Breast epithelium (tissue), 4 donors: Measurements from ENCODE around the gene ZP4. TPM values are rescaled to one million over a fixed set of nuclear protein-coding genes. Genes with fewer than 3 reads are reported as not detected.

Experiments
- DNase-seq, 2 donors: peaks; one replicate each; pipeline ENCODE4 v3.0.0-alpha.2; 2019; ENCODE audit warnings: low spot score in 2 of 2
- H3K27ac ChIP-seq, 2 donors: fragments of 200-600 bp; sonication (generic) in 1 of 2; one replicate each; pipeline ENCODE4 v1.5.1; 2016 to 2019; ENCODE audit warnings: mild to moderate bottlenecking in 1 of 2
- H3K27me3 ChIP-seq, 2 donors: fragments of 200-600 bp; sonication (generic) in 1 of 2; one replicate each; pipeline versions ENCODE4 v1.5.1 to v1.6.0; 2017 to 2019; ENCODE audit warnings: control low read depth in 1 of 2, mild to moderate bottlenecking in 1 of 2
- H3K36me3 ChIP-seq: fragments of 200-600 bp; one replicate; pipeline ENCODE4 v1.5.1; 2019
- H3K4me1 ChIP-seq, 2 donors: fragments of 200-600 bp; sonication (generic); one replicate each; pipeline ENCODE4 v1.5.1; 2016 to 2019; ENCODE audit warnings: control low read depth in 1 of 2
- H3K4me3 ChIP-seq, 3 donors: fragments of 200-600 bp; sonication (generic); 1 replicate in 2 of 3; 2 replicates in 1 of 3; pipeline ENCODE4 v1.5.1; 2016 to 2019; ENCODE audit warnings: mild to moderate bottlenecking in 3 of 3, moderate library complexity in 2 of 3
- H3K9me3 ChIP-seq, 2 donors: fragments of 200-600 bp; sonication (generic) in 1 of 2; one replicate each; pipeline ENCODE4 v1.5.1; 2016 to 2019; ENCODE audit warnings: control low read depth in 1 of 2
- POLR2A ChIP-seq: fragments of 450-650 bp; IDR thresholded peaks from one replicate; pipeline ENCODE4 v1.6.1; 2016; ENCODE audit warnings: antibody characterized with exemption, mild to moderate bottlenecking, moderate library complexity
- POLR2AphosphoS5 ChIP-seq, 3 donors: sonication (generic); formaldehyde crosslinking; IDR thresholded peaks; one replicate each; pipeline ENCODE4 v1.6.1; 2017; ENCODE audit warnings: antibody characterized with exemption in 3 of 3
- intact Hi-C: fragments of 100-400 bp; cut with DNase I; formaldehyde crosslinking; loops from one replicate; pipeline ENCODE4 v1.15.1; 2023; ENCODE audit warnings: low total_unique reads
- total RNA-seq, 3 donors: library from RNA; depleted of rRNA; stranded (reverse); fragments of >200 nt; gene quantifications; one replicate each; pipeline ENCODE4 v1.1.0, GENCODE V29; 2016
- TF ChIP-seq, protein P1 (sequence below), 3 donors: fragments of 450-650 bp; IDR thresholded peaks; one replicate each; pipeline ENCODE4 v1.5.1; 2016 to 2017; ENCODE audit warnings: antibody characterized with exemption in 3 of 3, mild to moderate bottlenecking in 3 of 3, moderate library complexity in 3 of 3

Gene ZP4
- total RNA-seq, 3 donors from 2014 or later = not detected

DNA sequence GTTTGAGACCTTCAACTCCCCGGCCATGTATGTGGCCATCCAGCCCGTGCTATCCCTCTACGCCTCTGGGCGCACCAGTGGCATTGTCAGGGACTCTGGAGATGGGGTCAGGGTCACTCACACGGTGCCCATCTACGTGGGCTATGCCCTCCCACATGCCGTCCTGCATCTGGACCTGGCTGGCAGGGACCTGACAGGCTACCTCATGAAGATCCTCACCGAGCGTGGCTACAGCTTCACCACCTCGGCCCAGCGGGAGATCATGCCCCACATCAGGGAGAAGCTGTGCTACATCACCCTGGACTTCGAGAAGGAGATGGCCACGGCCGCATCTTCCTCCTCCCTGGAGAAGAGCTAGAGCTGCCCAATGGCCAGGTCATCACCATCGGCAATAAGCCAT is 36.5 kb upstream of the ZP4 start:
- TF ChIP-seq POLR2A = no peak
- TF ChIP-seq, protein P1, sequence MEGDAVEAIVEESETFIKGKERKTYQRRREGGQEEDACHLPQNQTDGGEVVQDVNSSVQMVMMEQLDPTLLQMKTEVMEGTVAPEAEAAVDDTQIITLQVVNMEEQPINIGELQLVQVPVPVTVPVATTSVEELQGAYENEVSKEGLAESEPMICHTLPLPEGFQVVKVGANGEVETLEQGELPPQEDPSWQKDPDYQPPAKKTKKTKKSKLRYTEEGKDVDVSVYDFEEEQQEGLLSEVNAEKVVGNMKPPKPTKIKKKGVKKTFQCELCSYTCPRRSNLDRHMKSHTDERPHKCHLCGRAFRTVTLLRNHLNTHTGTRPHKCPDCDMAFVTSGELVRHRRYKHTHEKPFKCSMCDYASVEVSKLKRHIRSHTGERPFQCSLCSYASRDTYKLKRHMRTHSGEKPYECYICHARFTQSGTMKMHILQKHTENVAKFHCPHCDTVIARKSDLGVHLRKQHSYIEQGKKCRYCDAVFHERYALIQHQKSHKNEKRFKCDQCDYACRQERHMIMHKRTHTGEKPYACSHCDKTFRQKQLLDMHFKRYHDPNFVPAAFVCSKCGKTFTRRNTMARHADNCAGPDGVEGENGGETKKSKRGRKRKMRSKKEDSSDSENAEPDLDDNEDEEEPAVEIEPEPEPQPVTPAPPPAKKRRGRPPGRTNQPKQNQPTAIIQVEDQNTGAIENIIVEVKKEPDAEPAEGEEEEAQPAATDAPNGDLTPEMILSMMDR (IDR thresholded peaks at IDR 0.05) = no peak
- TF ChIP-seq POLR2AphosphoS5 (IDR thresholded peaks at IDR 0.05) = no peak
- intact Hi-C loops = no loop called here
- Histone ChIP-seq H3K4me1 (no peaks in the 10 kb centered on the region), H3K4me3 (no peak overlapping the region), H3K9me3 (no peaks in the 10 kb centered on the region), H3K36me3 (no peaks in the 10 kb centered on the region), H3K27me3 (no peaks in the 10 kb centered on the region), H3K27ac (no peak overlapping the region)
- no peak for DNase-seq

DNA sequence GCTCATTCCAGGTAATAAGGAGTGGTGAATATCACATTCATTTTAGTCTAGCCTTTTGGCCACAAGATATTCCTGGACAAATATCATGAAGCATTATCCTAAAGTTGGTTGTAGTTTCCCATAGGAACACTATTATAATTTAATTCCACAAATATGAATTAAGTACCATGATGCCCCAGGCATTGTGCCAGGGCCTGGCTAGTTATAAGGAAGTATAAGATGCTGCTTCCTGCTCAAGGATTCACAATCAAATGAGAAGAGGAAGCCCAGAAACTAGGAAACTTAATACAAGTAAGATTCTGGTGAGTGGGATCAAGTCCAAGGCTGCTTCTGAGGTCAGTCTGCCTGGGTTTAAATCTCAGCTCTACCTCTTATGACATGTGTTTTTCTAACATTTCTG is 30.6 kb upstream of the ZP4 start:
- Histone ChIP-seq H3K27ac (no peak overlapping the region), H3K4me3 (no peak overlapping the region), H3K4me1 (no peaks in the 10 kb centered on the region), H3K9me3 (no peaks in the 10 kb centered on the region), H3K27me3 (no peaks in the 10 kb centered on the region), H3K36me3 (no peaks in the 10 kb centered on the region)
- DNase-seq = no peak
- TF ChIP-seq POLR2A (no peak), POLR2AphosphoS5 (IDR thresholded peaks at IDR 0.05) (no peak)
- TF ChIP-seq, protein P1 (IDR thresholded peaks at IDR 0.05) = no peak
- intact Hi-C loops = no loop called here

DNA sequence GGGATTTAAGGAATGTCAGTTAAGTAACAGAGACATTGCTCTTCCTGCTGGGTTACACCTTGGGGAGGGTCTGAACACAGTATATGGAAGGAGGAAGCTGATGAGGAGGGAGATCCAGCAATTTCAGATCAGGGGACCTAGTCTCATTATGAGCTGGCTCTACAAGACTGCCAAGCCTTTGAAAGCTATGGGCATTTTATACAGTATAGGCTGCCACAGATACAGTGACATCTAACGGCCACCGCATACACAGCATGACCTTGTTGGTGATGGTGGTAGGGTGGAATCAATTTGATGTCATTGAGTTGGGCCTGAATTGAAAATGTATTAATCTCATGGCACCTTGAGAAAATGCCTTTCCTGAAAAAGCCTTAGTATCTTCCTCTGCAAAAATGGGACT is 22.6 kb upstream of the ZP4 start:
- no peak overlapping the region for H3K27ac ChIP-seq
- H3K4me3 ChIP-seq = no peak overlapping the region
- no peaks in the 10 kb centered on the region for H3K27me3 ChIP-seq
- no peaks in the 10 kb centered on the region for H3K9me3 ChIP-seq
- no peaks in the 10 kb centered on the region for H3K36me3 ChIP-seq
- TF ChIP-seq, protein P1 (IDR thresholded peaks at IDR 0.05) = no peak
- TF ChIP-seq POLR2A (no peak), POLR2AphosphoS5 (IDR thresholded peaks at IDR 0.05) (no peak)
- intact Hi-C loops = no loop called here
- H3K4me1 ChIP-seq = no peaks in the 10 kb centered on the region
- DNase-seq = no peak

DNA sequence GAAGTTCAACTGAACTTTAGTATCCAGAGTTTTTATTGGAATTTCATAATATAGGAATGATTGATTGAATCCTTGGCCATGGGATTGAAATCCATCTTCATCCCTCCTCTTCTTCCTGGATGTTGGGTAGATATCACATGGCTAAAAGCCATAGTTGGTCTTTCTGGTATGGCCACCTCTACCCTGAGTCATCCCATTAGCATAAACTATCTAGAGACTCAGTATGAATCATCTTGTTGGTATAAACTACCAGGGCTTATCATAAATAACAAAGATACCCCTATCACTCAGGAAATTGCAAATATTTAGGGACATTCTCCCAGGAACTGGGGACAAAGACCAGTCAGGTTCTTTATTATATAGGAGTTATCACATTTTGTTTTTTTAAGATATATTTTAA is 21.2 kb upstream of the ZP4 start:
- TF ChIP-seq POLR2AphosphoS5 (IDR thresholded peaks at IDR 0.05) (no peak), POLR2A (no peak)
- TF ChIP-seq, protein P1 (IDR thresholded peaks at IDR 0.05) = no peak
- no peaks in the 10 kb centered on the region for H3K36me3 ChIP-seq
- H3K27me3 ChIP-seq = no peaks in the 10 kb centered on the region
- intact Hi-C loops = no loop called here
- no peak overlapping the region for H3K27ac ChIP-seq
- DNase-seq = no peak
- no peaks in the 10 kb centered on the region for H3K9me3 ChIP-seq
- H3K4me3 ChIP-seq = no peak overlapping the region
- no peaks in the 10 kb centered on the region for H3K4me1 ChIP-seq

DNA sequence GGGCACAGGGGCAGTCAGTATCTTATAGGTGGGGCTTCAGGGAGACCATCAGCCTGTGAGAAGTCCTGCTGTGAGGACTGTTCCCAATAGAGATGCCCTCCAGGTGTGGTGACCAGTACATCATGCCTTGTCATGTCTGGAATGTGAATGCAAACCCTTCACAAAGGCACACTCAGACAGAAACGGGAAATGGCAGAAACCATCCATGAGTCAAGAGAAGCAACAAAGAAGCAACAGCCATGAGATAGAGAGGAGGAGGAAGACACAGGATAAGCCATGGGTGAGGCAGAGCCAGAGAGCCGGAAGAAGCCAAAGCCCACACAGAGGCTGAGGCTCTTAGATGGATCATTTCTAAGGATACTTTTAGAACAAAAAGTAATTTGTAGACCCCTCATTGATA is 20.1 kb upstream of the ZP4 start:
- no peaks in the 10 kb centered on the region for H3K36me3 ChIP-seq
- intact Hi-C loops = no loop called here
- TF ChIP-seq POLR2A (no peak), POLR2AphosphoS5 (IDR thresholded peaks at IDR 0.05) (no peak)
- TF ChIP-seq, protein P1 (IDR thresholded peaks at IDR 0.05) = no peak

More for the DNA sequence above, 20.1 kb upstream of the ZP4 start:
- Histone ChIP-seq H3K27ac (no peak overlapping the region), H3K4me3 (no peak overlapping the region), H3K9me3 (no peaks in the 10 kb centered on the region), H3K4me1 (no peaks in the 10 kb centered on the region), H3K27me3 (no peaks in the 10 kb centered on the region)
- DNase-seq = no peak
